GM21786 (cell line): ENCODE data around the gene CCR6.
A peak's percentile ranks its signal among the peaks of the same experiment; 100 is the strongest.

Experiments
- ATAC-seq: cut with Tn5 transposase; IDR thresholded peaks from one replicate; pipeline ENCODE4 v1.9.1; 2021; ENCODE audit not compliant: unreplicated experiment

The CCR6 gene

GRCh38 chr6:167097770-167098169, 25.1 kb upstream of the CCR6 start:
- ATAC-seq = no peak

GRCh38 chr6:167098825-167099225, 24.1 kb upstream of the CCR6 start:
- no peak for ATAC-seq

GRCh38 chr6:167099707-167100106, 23.2 kb upstream of the CCR6 start:
- ATAC-seq = no peak

- no peak for ATAC-seq
These were observed 22.6 kb upstream of the CCR6 start for GRCh38 chr6:167100241-167100674.

GRCh38 chr6:167102318-167102717, 20.6 kb upstream of the CCR6 start:
- ATAC-seq = no peak

- ATAC-seq = peak; percentile 96
These were observed 19.6 kb upstream of the CCR6 start for GRCh38 chr6:167103041-167103891.

- no peak for ATAC-seq
These were observed 18.5 kb upstream of the CCR6 start for GRCh38 chr6:167104388-167104787.

- ATAC-seq = no peak
These were observed 17.8 kb upstream of the CCR6 start for GRCh38 chr6:167105060-167105459.

- ATAC-seq = no peak
These were observed 16.5 kb upstream of the CCR6 start for GRCh38 chr6:167106406-167106805.

GRCh38 chr6:167107787-167108186, 15.1 kb upstream of the CCR6 start:
- ATAC-seq = no peak

- ATAC-seq = no peak
These were observed 14.6 kb upstream of the CCR6 start for GRCh38 chr6:167108278-167108677.

GRCh38 chr6:167109651-167110050, 13.2 kb upstream of the CCR6 start:
- ATAC-seq = no peak

- no peak for ATAC-seq
These were observed 11.3 kb upstream of the CCR6 start for GRCh38 chr6:167111597-167111996.

GRCh38 chr6:167112421-167112820, 10.5 kb upstream of the CCR6 start:
- no peak for ATAC-seq

- peak; percentile 69 for ATAC-seq
These were observed 9.7 kb upstream of the CCR6 start for GRCh38 chr6:167113047-167113754.

- ATAC-seq = peak; percentile 75
These were observed 8.7 kb upstream of the CCR6 start for GRCh38 chr6:167113935-167114910.

GRCh38 chr6:167115054-167115453, 7.8 kb upstream of the CCR6 start:
- ATAC-seq = no peak

- ATAC-seq = no peak
These were observed 6.6 kb upstream of the CCR6 start for GRCh38 chr6:167116109-167116837.

- no peak for ATAC-seq
These were observed 6.1 kb upstream of the CCR6 start for GRCh38 chr6:167116838-167117228.

GRCh38 chr6:167118006-167118405, 4.9 kb upstream of the CCR6 start:
- no peak for ATAC-seq
